Frontal cortex (tissue), 4 donors: ENCODE results near the gene LRRC74A. TPM values are rescaled to one million over a fixed set of nuclear protein-coding genes. Genes with fewer than 3 reads are reported as not detected.

Experiments
- DNase-seq, 2 donors: peaks; one replicate each; pipeline ENCODE4 v3.0.0; 2012; ENCODE audit warnings: low spot score in 2 of 2
- FAIRE-seq: peaks from 2 replicates; lab custom pipeline; 2012; peaks lifted over from hg19 to GRCh38; lab: Jason Lieb, UNC
- total RNA-seq: library from RNA; depleted of rRNA; stranded (reverse); fragments of >200 nt; gene quantifications from one replicate; pipeline ENCODE4 v1.2.3, GENCODE V29; 2014
- donor health status: control.
- donor health status: control.
- donor health status: control.

Gene LRRC74A
- total RNA-seq, 1 donor from 2014 or later, result not detected

- DNase-seq (no peak), FAIRE-seq (no peak)
Measured at GRCh38 chr14:76808011-76808410, 18.2 kb upstream of the LRRC74A start.

- FAIRE-seq, result no peak
- no peak for DNase-seq
Measured at GRCh38 chr14:76808990-76809389, 17.2 kb upstream of the LRRC74A start.

- no peak for FAIRE-seq
- no peak for DNase-seq
Measured at GRCh38 chr14:76810525-76810924, 15.7 kb upstream of the LRRC74A start.

- DNase-seq, result peak in 1 of 2 donors; percentile 42
- FAIRE-seq, result no peak
Measured at GRCh38 chr14:76810953-76811400, 15.2 kb upstream of the LRRC74A start.

GRCh38 chr14:76811561-76811960 lies 14.6 kb upstream of the LRRC74A start:
- FAIRE-seq, result no peak
- DNase-seq, result no peak

GRCh38 chr14:76812093-76812421 lies 14.2 kb upstream of the LRRC74A start:
- FAIRE-seq (no peak), DNase-seq (no peak)

GRCh38 chr14:76812422-76813383 lies 13.5 kb upstream of the LRRC74A start, which contains the start of gene ANGEL1:
Gene ANGEL1 (minus strand): TSS chr14:76812882. CDS start chr14:76812827, 55 bp downstream.
- DNase-seq (peak; percentile 89), FAIRE-seq (no peak)

GRCh38 chr14:76814726-76815645 lies 11.2 kb upstream of the LRRC74A start:
- DNase-seq, result no peak
- no peak for FAIRE-seq

- DNase-seq, result no peak
- no peak for FAIRE-seq
Measured at GRCh38 chr14:76820700-76821099, 5.5 kb upstream of the LRRC74A start.

GRCh38 chr14:76827696-76828296 lies 1.6 kb downstream of the LRRC74A start:
- no peak for FAIRE-seq
- DNase-seq, result no peak

GRCh38 chr14:76828339-76829012 lies 2.3 kb downstream of the LRRC74A start:
- DNase-seq, result no peak
- FAIRE-seq, result no peak

GRCh38 chr14:76829013-76829365 lies 2.8 kb downstream of the LRRC74A start:
- DNase-seq (no peak), FAIRE-seq (no peak)

GRCh38 chr14:76829650-76830421 lies 3.6 kb downstream of the LRRC74A start:
- DNase-seq (peak; percentile 44 to 77), FAIRE-seq (no peak)

- DNase-seq, result no peak
- no peak for FAIRE-seq
Measured at GRCh38 chr14:76830556-76830955, 4.3 kb downstream of the LRRC74A start.

- no peak for FAIRE-seq
- DNase-seq, result no peak
Measured at GRCh38 chr14:76832503-76832988, 6.3 kb downstream of the LRRC74A start.

- FAIRE-seq (no peak), DNase-seq (no peak)
Measured at GRCh38 chr14:76833011-76833410, 6.8 kb downstream of the LRRC74A start.

- no peak for FAIRE-seq
- no peak for DNase-seq
Measured at GRCh38 chr14:76834241-76834661, 8.0 kb downstream of the LRRC74A start.

GRCh38 chr14:76836029-76836630 lies 9.9 kb downstream of the LRRC74A start:
- DNase-seq (no peak), FAIRE-seq (no peak)
